GM19238 (cell line): ENCODE results near the gene C10orf120.

Experiments
- DNase-seq: peaks from one replicate; pipeline ENCODE4 v3.0.0; 2011; ENCODE audit warnings: low spot score; ENCODE audit not compliant: insufficient read length

The C10orf120 gene

GRCh38 chr10:122703483-122704448 lies 4.1 kb upstream of the C10orf120 start:
- peak; percentile 50 for DNase-seq

- DNase-seq = no peak
Observed at GRCh38 chr10:122702275-122702674, 2.6 kb upstream of the C10orf120 start.

GRCh38 chr10:122701652-122702051 lies 2.0 kb upstream of the C10orf120 start:
- no peak for DNase-seq

GRCh38 chr10:122696687-122697086 lies 3.0 kb downstream of the C10orf120 start:
- no peak for DNase-seq

- DNase-seq = no peak
Observed at GRCh38 chr10:122692744-122693143, 6.9 kb downstream of the C10orf120 start.

GRCh38 chr10:122689146-122689820 lies 10.4 kb downstream of the C10orf120 start:
- no peak for DNase-seq

- no peak for DNase-seq
Observed at GRCh38 chr10:122688293-122688989, 11.2 kb downstream of the C10orf120 start.

- no peak for DNase-seq
Observed at GRCh38 chr10:122682522-122682921, 17.1 kb downstream of the C10orf120 start.

GRCh38 chr10:122678266-122678665 lies 21.4 kb downstream of the C10orf120 start:
- no peak for DNase-seq

GRCh38 chr10:122675278-122675677 lies 24.4 kb downstream of the C10orf120 start:
- no peak for DNase-seq

- DNase-seq = no peak
Observed at GRCh38 chr10:122674781-122675180, 24.9 kb downstream of the C10orf120 start.

GRCh38 chr10:122673731-122674130 lies 25.9 kb downstream of the C10orf120 start:
- no peak for DNase-seq

GRCh38 chr10:122673269-122673668 lies 26.4 kb downstream of the C10orf120 start:
- no peak for DNase-seq

- DNase-seq = no peak
Observed at GRCh38 chr10:122672655-122673054, 27.0 kb downstream of the C10orf120 start.

GRCh38 chr10:122671355-122671754 lies 28.3 kb downstream of the C10orf120 start:
- DNase-seq = no peak

- no peak for DNase-seq
Observed at GRCh38 chr10:122669842-122670241, 29.8 kb downstream of the C10orf120 start.

- no peak for DNase-seq
Observed at GRCh38 chr10:122669045-122669444, 30.6 kb downstream of the C10orf120 start.

- DNase-seq = no peak
Observed at GRCh38 chr10:122665946-122666345, 33.7 kb downstream of the C10orf120 start.

- no peak for DNase-seq
Observed at GRCh38 chr10:122665329-122665860, 34.3 kb downstream of the C10orf120 start.

GRCh38 chr10:122664501-122664900 lies 35.1 kb downstream of the C10orf120 start:
- DNase-seq = no peak

- DNase-seq = no peak
Observed at GRCh38 chr10:122663516-122664130, 36.0 kb downstream of the C10orf120 start.
